ENCODE data around the gene BICRA. TPM values are rescaled to one million over a fixed set of nuclear protein-coding genes. Genes with fewer than 3 reads are reported as not detected.

The BICRA gene
- total and polyA plus RNA-seq, 4 donors = 0.88 to 17.9 (median 12.3) TPM

Other genes with a start within 250 kb of the BICRA start
- gene MEIS3, start 189.6 kb upstream of the BICRA start, total RNA-seq = 10 to 100 TPM in 1 of 2 donors, 1 to 10 TPM in 1; 7.7 to 19.6 TPM
- gene MEIS3, start 189.6 kb upstream of the BICRA start, polyA plus RNA-seq = 1 to 10 TPM in 1 of 2 donors, under 1 TPM in 1; 0.75 to 3.9 TPM
- under 1 TPM; 0.23 to 0.72 TPM for gene SLC8A2, start 137.2 kb upstream of the BICRA start, total RNA-seq
- not detected for gene SLC8A2, start 137.2 kb upstream of the BICRA start, polyA plus RNA-seq
- 1 to 10 TPM; 3.0 to 4.3 TPM for gene KPTN, start 124.9 kb upstream of the BICRA start, total RNA-seq
- gene KPTN, start 124.9 kb upstream of the BICRA start, polyA plus RNA-seq = 10 to 100 TPM; 12.3 to 24.8 TPM
- gene NAPA, start 94.1 kb upstream of the BICRA start, total RNA-seq = 10 to 100 TPM; 63.5 to 79.8 TPM
- 10 to 100 TPM; 61.7 to 94.0 TPM for gene NAPA, start 94.1 kb upstream of the BICRA start, polyA plus RNA-seq
- gene ZNF541, start 36.0 kb upstream of the BICRA start, total RNA-seq = under 1 TPM; 0.13 to 0.30 TPM
- under 1 TPM in 1 of 2 donors, not detected in 1; 0.38 TPM for gene ZNF541, start 36.0 kb upstream of the BICRA start, polyA plus RNA-seq
- 100 to 1,000 TPM; 170 to 189 TPM for gene EHD2, start 104.3 kb downstream of the BICRA start, total RNA-seq
- gene EHD2, start 104.3 kb downstream of the BICRA start, polyA plus RNA-seq = 100 to 1,000 TPM in 1 of 2 donors, 10 to 100 TPM in 1; 38.4 to 121 TPM
- 100 to 1,000 TPM; 214 to 319 TPM for gene NOP53, start 136.4 kb downstream of the BICRA start, total RNA-seq
- gene NOP53, start 136.4 kb downstream of the BICRA start, polyA plus RNA-seq = 100 to 1,000 TPM; 446 to 680 TPM
- gene SELENOW, start 169.6 kb downstream of the BICRA start, total RNA-seq = 100 to 1,000 TPM; 319 to 453 TPM
- gene SELENOW, start 169.6 kb downstream of the BICRA start, polyA plus RNA-seq = 1,000 to 10,000 TPM; 1,063 to 1,551 TPM
- gene TPRX1, start 195.4 kb downstream of the BICRA start, total RNA-seq = not detected
- not detected for gene TPRX1, start 195.4 kb downstream of the BICRA start, polyA plus RNA-seq
- gene CRX, start 212.8 kb downstream of the BICRA start, total RNA-seq = not detected
- under 1 TPM in 1 of 2 donors, not detected in 1; 0.25 TPM for gene CRX, start 212.8 kb downstream of the BICRA start, polyA plus RNA-seq